MG63 (cell line): ENCODE data around the gene CPM. TPM values are rescaled to one million over a fixed set of nuclear protein-coding genes. Genes with fewer than 3 reads are reported as not detected.
"Not testable (repeated sequence)": the region's sequence is repeated elsewhere in the genome, so short reads cannot be mapped to it uniquely, and the experiment has no call there.

Experiments used
- DNase-seq: peaks from one replicate; pipeline ENCODE4 v3.0.0-alpha.2; 2020
- H3K27me3 ChIP-seq: fragments of 250-450 bp; sonication (Bioruptor Pico); 2 replicates; pipeline ENCODE4 v1.5.1; 2020; ENCODE audit warnings: mild to moderate bottlenecking, moderate library complexity
- H3K36me3 ChIP-seq: fragments of 250-450 bp; sonication (Bioruptor Pico); 2 replicates; pipeline ENCODE4 v1.5.1; 2020; ENCODE audit warnings: mild to moderate bottlenecking, moderate library complexity
- H3K4me3 ChIP-seq: fragments of 250-450 bp; sonication (Bioruptor Pico); 2 replicates; pipeline ENCODE4 v1.5.1; 2020; ENCODE audit warnings: mild to moderate bottlenecking, moderate library complexity
- H3K9me3 ChIP-seq: fragments of 250-450 bp; sonication (Bioruptor Pico); 2 replicates; pipeline ENCODE4 v1.5.1; 2020; ENCODE audit warnings: mild to moderate bottlenecking, moderate library complexity
- total RNA-seq: library from RNA; depleted of rRNA; stranded (reverse); fragments of >200 nt; shearing (Covaris generic); gene quantifications from 2 replicates; pipeline ENCODE4 v1.2.3, GENCODE V29; 2014; ENCODE audit warnings: low replicate concordance

Gene CPM
- total RNA-seq, 1 experiment from 2014 or later: 1.7 TPM

GRCh38 chr12:68814490-68815231 is 118.3 kb downstream of the CPM start:
- Histone ChIP-seq H3K4me3 (no peak overlapping the region), H3K9me3 (no peaks in the 10 kb centered on the region; the same call in 1 of the 2 replicates), H3K36me3 (peaks cover 83% of the 10 kb centered on the region), H3K27me3 (no peaks in the 10 kb centered on the region)
- no peak for DNase-seq

GRCh38 chr12:68813242-68813593 is 119.8 kb downstream of the CPM start:
- H3K9me3 ChIP-seq: no peaks in the 10 kb centered on the region; the same call in 1 of the 2 replicates
- H3K27me3 ChIP-seq: no peaks in the 10 kb centered on the region
- no peak overlapping the region for H3K4me3 ChIP-seq
- peaks cover 82% of the 10 kb centered on the region for H3K36me3 ChIP-seq
- DNase-seq: no peak

- H3K27me3 ChIP-seq: no peaks in the 10 kb centered on the region
- H3K4me3 ChIP-seq: no peak overlapping the region
- no peak for DNase-seq
- peaks cover 80% of the 10 kb centered on the region for H3K36me3 ChIP-seq
- H3K9me3 ChIP-seq: no peaks in the 10 kb centered on the region; the same call in 1 of the 2 replicates
These were observed 120.3 kb downstream of the CPM start for GRCh38 chr12:68812553-68813241.

GRCh38 chr12:68811573-68811972 is 121.4 kb downstream of the CPM start:
- H3K9me3 ChIP-seq, H3K4me3 ChIP-seq, DNase-seq, H3K27me3 ChIP-seq: not testable (repeated sequence)
- peaks cover 69% of the 10 kb centered on the region for H3K36me3 ChIP-seq

- not testable (repeated sequence) for DNase-seq, H3K27me3 ChIP-seq
- peaks cover 58% of the 10 kb centered on the region for H3K36me3 ChIP-seq
These were observed 123.0 kb downstream of the CPM start for GRCh38 chr12:68810027-68810389.

GRCh38 chr12:68809190-68810026 is 123.6 kb downstream of the CPM start:
- no peak for DNase-seq

More at GRCh38 chr12:68810027-68810389, 123.0 kb downstream of the CPM start:
- H3K4me3 ChIP-seq, H3K9me3 ChIP-seq: not testable (repeated sequence)

GRCh38 chr12:68808388-68809189 is 124.4 kb downstream of the CPM start:
- Histone ChIP-seq H3K9me3 (no peaks in the 10 kb centered on the region; the same call in 1 of the 2 replicates), H3K4me3 (peak overlapping the region; percentile 99), H3K36me3 (peaks cover 44% of the 10 kb centered on the region), H3K27me3 (no peaks in the 10 kb centered on the region)
- peak; percentile 91 for DNase-seq

More at GRCh38 chr12:68809190-68810026, 123.6 kb downstream of the CPM start:
- H3K36me3 ChIP-seq: peaks cover 52% of the 10 kb centered on the region
- H3K4me3 ChIP-seq: peak overlapping the region; percentile 99
- H3K9me3 ChIP-seq: no peaks in the 10 kb centered on the region; the same call in 1 of the 2 replicates
- no peaks in the 10 kb centered on the region for H3K27me3 ChIP-seq

- no peaks in the 10 kb centered on the region for H3K27me3 ChIP-seq
- H3K36me3 ChIP-seq: peaks cover 36% of the 10 kb centered on the region
- H3K4me3 ChIP-seq: peak within 1 kb of the TSS; percentile 99
- no peaks in the 10 kb centered on the region; the same call in 1 of the 2 replicates for H3K9me3 ChIP-seq
- DNase-seq: peak; percentile 93
These were observed 125.2 kb downstream of the CPM start, which contains the start of gene MDM2 for GRCh38 chr12:68807576-68808387. Gene MDM2, plus strand, starts transcription at chr12:68808177. Its CDS starts 301 bp downstream, at chr12:68808478.

GRCh38 chr12:68807274-68807575 is 125.7 kb downstream of the CPM start:
- Histone ChIP-seq H3K36me3 (peaks cover 30% of the 10 kb centered on the region), H3K4me3 (peak overlapping the region; percentile 99)
- H3K9me3 ChIP-seq, DNase-seq, H3K27me3 ChIP-seq: not testable (repeated sequence)

GRCh38 chr12:68806488-68807237 is 126.3 kb downstream of the CPM start:
- no peaks in the 10 kb centered on the region; the same call in 1 of the 2 replicates for H3K9me3 ChIP-seq
- peak overlapping the region; percentile 99 for H3K4me3 ChIP-seq
- H3K36me3 ChIP-seq: peaks cover 29% of the 10 kb centered on the region
- no peak for DNase-seq
- no peaks in the 10 kb centered on the region for H3K27me3 ChIP-seq

GRCh38 chr12:68805592-68806120 is 127.3 kb downstream of the CPM start:
- Histone ChIP-seq H3K36me3 (peaks cover 21% of the 10 kb centered on the region), H3K4me3 (no peak overlapping the region), H3K9me3 (no peaks in the 10 kb centered on the region; the same call in 1 of the 2 replicates), H3K27me3 (no peaks in the 10 kb centered on the region)
- no peak for DNase-seq

- DNase-seq: no peak
- Histone ChIP-seq H3K27me3 (no peaks in the 10 kb centered on the region), H3K4me3 (no peak overlapping the region)
These were observed 128.0 kb downstream of the CPM start for GRCh38 chr12:68804657-68805591.

GRCh38 chr12:68803948-68804656 is 128.9 kb downstream of the CPM start:
- peaks cover 5% of the 10 kb centered on the region for H3K36me3 ChIP-seq
- DNase-seq: no peak
- no peaks in the 10 kb centered on the region for H3K27me3 ChIP-seq
- H3K4me3 ChIP-seq: no peak overlapping the region
- H3K9me3 ChIP-seq: no peaks in the 10 kb centered on the region

More at GRCh38 chr12:68804657-68805591, 128.0 kb downstream of the CPM start:
- Histone ChIP-seq H3K36me3 (peaks cover 14% of the 10 kb centered on the region), H3K9me3 (no peaks in the 10 kb centered on the region; the same call in 1 of the 2 replicates)
